IPS-18c (cell line): ENCODE data around the gene COX10.

Experiments
- H3K4me3 ChIP-seq: 2 replicates; pipeline ENCODE4 v1.7.0; 2013; ENCODE audit warnings: low read depth, mild to moderate bottlenecking, low read length, moderate library complexity; ENCODE audit not compliant: insufficient read depth
- H3K9me3 ChIP-seq: one replicate; pipeline ENCODE4 v1.6.1; 2013; ENCODE audit warnings: mild to moderate bottlenecking, low read length, moderate library complexity; ENCODE audit not compliant: control insufficient read depth, insufficient read depth

Gene COX10

GRCh38 chr17:14061666-14062560, 7.4 kb upstream of the COX10 start:
- no peaks in the 10 kb centered on the region for H3K9me3 ChIP-seq
- no peak overlapping the region for H3K4me3 ChIP-seq

GRCh38 chr17:14067347-14067746, 2.0 kb upstream of the COX10 start:
- H3K4me3 ChIP-seq: no peak overlapping the region
- H3K9me3 ChIP-seq: no peaks in the 10 kb centered on the region

GRCh38 chr17:14068542-14069250, 608 bp upstream of the COX10 start:
- H3K4me3 ChIP-seq: peak overlapping the region; percentile 99
- no peaks in the 10 kb centered on the region for H3K9me3 ChIP-seq

- Histone ChIP-seq H3K9me3 (no peaks in the 10 kb centered on the region), H3K4me3 (peak overlapping the region; percentile 99)
These were observed 1.2 kb downstream of the COX10 start for GRCh38 chr17:14070344-14070984.

GRCh38 chr17:14072881-14073280, 3.6 kb downstream of the COX10 start:
- Histone ChIP-seq H3K9me3 (peaks cover 3% of the 10 kb centered on the region), H3K4me3 (no peak overlapping the region)

- Histone ChIP-seq H3K4me3 (no peak overlapping the region), H3K9me3 (peaks cover 3% of the 10 kb centered on the region)
These were observed 8.7 kb downstream of the COX10 start for GRCh38 chr17:14078027-14078426.

- Histone ChIP-seq H3K9me3 (peaks cover 2% of the 10 kb centered on the region), H3K4me3 (no peak overlapping the region)
These were observed 11.5 kb downstream of the COX10 start for GRCh38 chr17:14080847-14081251.

- H3K9me3 ChIP-seq: no peaks in the 10 kb centered on the region
- H3K4me3 ChIP-seq: no peak overlapping the region
These were observed 13.5 kb downstream of the COX10 start for GRCh38 chr17:14082848-14083247.

GRCh38 chr17:14084955-14085354, 15.7 kb downstream of the COX10 start:
- H3K4me3 ChIP-seq: no peak overlapping the region
- no peaks in the 10 kb centered on the region for H3K9me3 ChIP-seq

GRCh38 chr17:14086189-14086588, 16.9 kb downstream of the COX10 start:
- H3K4me3 ChIP-seq: no peak overlapping the region

GRCh38 chr17:14089179-14089578, 19.9 kb downstream of the COX10 start:
- no peaks in the 10 kb centered on the region for H3K9me3 ChIP-seq
- no peak overlapping the region for H3K4me3 ChIP-seq

More at GRCh38 chr17:14086189-14086588, 16.9 kb downstream of the COX10 start:
- no peaks in the 10 kb centered on the region for H3K9me3 ChIP-seq

GRCh38 chr17:14091367-14091766, 22.1 kb downstream of the COX10 start:
- H3K9me3 ChIP-seq: no peaks in the 10 kb centered on the region
- no peak overlapping the region for H3K4me3 ChIP-seq

GRCh38 chr17:14092808-14093207, 23.5 kb downstream of the COX10 start:
- Histone ChIP-seq H3K4me3 (no peak overlapping the region), H3K9me3 (no peaks in the 10 kb centered on the region)

- no peak overlapping the region for H3K4me3 ChIP-seq
- H3K9me3 ChIP-seq: no peaks in the 10 kb centered on the region
These were observed 25.6 kb downstream of the COX10 start for GRCh38 chr17:14094676-14095601.

- Histone ChIP-seq H3K4me3 (no peak overlapping the region), H3K9me3 (no peaks in the 10 kb centered on the region)
These were observed 26.3 kb downstream of the COX10 start for GRCh38 chr17:14095631-14096030.

GRCh38 chr17:14098246-14098645, 28.9 kb downstream of the COX10 start:
- H3K9me3 ChIP-seq: no peaks in the 10 kb centered on the region
- no peak overlapping the region for H3K4me3 ChIP-seq

GRCh38 chr17:14101976-14102375, 32.7 kb downstream of the COX10 start:
- Histone ChIP-seq H3K4me3 (no peak overlapping the region), H3K9me3 (no peaks in the 10 kb centered on the region)
